ENCODE results near the gene PTPRM. TPM values are rescaled to one million over a fixed set of nuclear protein-coding genes. Genes with fewer than 3 reads are reported as not detected.

The PTPRM gene
- total and polyA plus RNA-seq, 2 of the 4 experiments (the other 2 are of a cell fraction): 28.3 to 51.2 TPM

GRCh38 chr18:8163286-8163959, 596.3 kb downstream of the PTPRM start:
- Histone ChIP-seq H2BK15ac (ENCODE audit: low read depth, low read length) (no peak overlapping the region), H2AK9ac (replicated peaks; ENCODE audit: low read depth, low read length, poor library complexity) (no peak overlapping the region), H2BK120ac (ENCODE audit: low read depth, low read length) (no peak overlapping the region), H4K8ac (ENCODE audit: low read depth in 2 of 2, low read length in 2 of 2) (no peak overlapping the region), H3K4ac (ENCODE audit: low read depth, low read length) (no peak overlapping the region), H2AFZ (replicated peaks; ENCODE audit: low read length, poor library complexity) (no peak overlapping the region), H3K14ac (replicated peaks; ENCODE audit: low read depth, low read length) (no peak overlapping the region), H3K36me3 (ENCODE audit: control insufficient read depth, insufficient read depth, low read length) (peaks cover 4% of the 10 kb centered on the region; the same call in 1 of the 2 replicates), H3K79me1 (ENCODE audit: low read depth in 1 of 2, low read length in 2 of 2) (no peaks in the 10 kb centered on the region), H3K56ac (ENCODE audit: extremely low read depth, insufficient read depth, low read length) (no peak overlapping the region), H3K9ac (ENCODE audit: low read depth, low read length) (no peak overlapping the region), H3K27me3 (ENCODE audit: control insufficient read depth, insufficient read depth, low read length) (no peaks in the 10 kb centered on the region), H3K9me1 (ENCODE audit: insufficient read depth, low read length) (peaks cover 3% of the 10 kb centered on the region; the same call in 1 of the 2 replicates), H3K23ac (ENCODE audit: low read depth, low read length) (no peak overlapping the region), H4K20me1 (ENCODE audit: insufficient read depth, low read length) (no peaks in the 10 kb centered on the region), H2BK20ac (ENCODE audit: low read depth, low read length) (no peak overlapping the region), H4K5ac (ENCODE audit: low read depth, low read length) (no peak overlapping the region), H3K4me3 (ENCODE audit: insufficient read depth, low read depth, low read length) (no peak overlapping the region), H3K27ac (ENCODE audit: insufficient read depth, low read length) (no peak overlapping the region), H3K4me1 (ENCODE audit: control insufficient read depth, insufficient read depth, low read length) (no peaks in the 10 kb centered on the region), H2AK5ac (ENCODE audit: low read depth, low read length) (no peak overlapping the region), H2BK5ac (ENCODE audit: low read depth, low read length, poor library complexity, severe bottlenecking) (no peak overlapping the region), H3K9me3 (ENCODE audit: control insufficient read depth, insufficient read depth, low read length) (no peaks in the 10 kb centered on the region; the same call in 1 of the 2 replicates), H3K18ac (ENCODE audit: low read depth, low read length) (no peak overlapping the region), H3K4me2 (ENCODE audit: low read depth, low read length) (no peak overlapping the region), H4K91ac (ENCODE audit: insufficient read depth, low read depth, low read length) (no peak overlapping the region)
- no peak for ATAC-seq (ENCODE audit: low read depth)
- BruUV-seq (replicated peaks): no TSS peak
- no peak for TF ChIP-seq FOS (IDR thresholded peaks at IDR 0.05; ENCODE audit: low read depth, low read length)
- no peak for TF ChIP-seq MAZ (IDR thresholded peaks at IDR 0.05; ENCODE audit: borderline replicate concordance, low read depth, low read length)
- TF ChIP-seq USF2 (IDR thresholded peaks at IDR 0.05; ENCODE audit: low read depth, low read length): no peak
- no peak for TF ChIP-seq RAD21 (IDR thresholded peaks at IDR 0.05; ENCODE audit: low read length)
- TF ChIP-seq RCOR1 (IDR thresholded peaks at IDR 0.05; ENCODE audit: insufficient replicate concordance, low read length): no peak
- TF ChIP-seq ELK1 (IDR thresholded peaks at IDR 0.05; ENCODE audit: borderline replicate concordance, low read depth, low read length): no peak
- TF ChIP-seq BHLHE40 (IDR thresholded peaks at IDR 0.05; ENCODE audit: low read depth, low read length): no peak
- no peak for TF ChIP-seq CHD1 (IDR thresholded peaks at IDR 0.05; ENCODE audit: low read depth, low read length)
- no peak for TF ChIP-seq POLR2A (IDR thresholded peaks at IDR 0.05; ENCODE audit: low read depth, low read length)
- TF ChIP-seq MXI1 (IDR thresholded peaks at IDR 0.05; ENCODE audit: borderline replicate concordance, low read depth, low read length): no peak
- TF ChIP-seq CEBPB (IDR thresholded peaks at IDR 0.05; ENCODE audit: low read depth, low read length): no peak
- TF ChIP-seq CTCF (conservative IDR thresholded peaks at IDR 0.05; ENCODE audit: low read depth, low read length): no peak
- TF ChIP-seq SMC3 (IDR thresholded peaks at IDR 0.05; ENCODE audit: low read depth, low read length): no peak
- TF ChIP-seq RFX5 (IDR thresholded peaks at IDR 0.05; ENCODE audit: low read depth, low read length): no peak
- TF ChIP-seq MAFK (IDR thresholded peaks at IDR 0.05; ENCODE audit: low read depth, low read length): no peak
- TF ChIP-seq NFE2L2 (IDR thresholded peaks at IDR 0.05; ENCODE audit: low read depth, low read length): no peak
- CTCF ChIA-PET: interaction anchor here (0.7 kb wide), 1 partner anchor 280 kb away, joined by 3 read pairs; no protein-coding TSS in a partner anchor
- no CpG with 5 or more reads among the region's 4 CpGs for WGBS, 2 experiments (ENCODE audit: extremely low coverage in 2 of 2, insufficient read length in 1 of 2)
- DNase-seq: no peak
- dilution Hi-C loops (cut with HindIII; ENCODE audit: low sequenced_read_pairs, unreplicated experiment): no loop called here
- in situ Hi-C loops (cut with MboI; ENCODE audit: low sequenced_read_pairs): no loop called here
- intact Hi-C loops (cut with micrococcal nuclease): no loop called here
- POLR2A ChIA-PET (ENCODE audit: unreplicated experiment): interaction anchor here (0.5 kb wide), 1 partner anchor 12 kb away, joined by 3 read pairs; no protein-coding TSS in a partner anchor
